Neural progenitor cell (in vitro differentiated cells): ENCODE measurements around the gene C1GALT1.

ENCODE experiments used
- EZH2 ChIP-seq: fragments of 200-600 bp; sonication (generic); IDR thresholded peaks from 2 replicates; pipeline ENCODE4 v1.6.1; 2017; ENCODE audit warnings: antibody characterized with exemption, mild to moderate bottlenecking, moderate library complexity
- EZH2phosphoT487 ChIP-seq: fragments of 200-600 bp; sonication (generic); IDR thresholded peaks from 2 replicates; pipeline ENCODE4 v1.6.1; 2017; ENCODE audit warnings: antibody characterized with exemption
- TF ChIP-seq, protein P1 (sequence below): fragments of 200-600 bp; sonication (generic); IDR thresholded peaks from 2 replicates; pipeline ENCODE4 v1.5.1; 2017; ENCODE audit warnings: antibody characterized with exemption, mild to moderate bottlenecking

DNA sequence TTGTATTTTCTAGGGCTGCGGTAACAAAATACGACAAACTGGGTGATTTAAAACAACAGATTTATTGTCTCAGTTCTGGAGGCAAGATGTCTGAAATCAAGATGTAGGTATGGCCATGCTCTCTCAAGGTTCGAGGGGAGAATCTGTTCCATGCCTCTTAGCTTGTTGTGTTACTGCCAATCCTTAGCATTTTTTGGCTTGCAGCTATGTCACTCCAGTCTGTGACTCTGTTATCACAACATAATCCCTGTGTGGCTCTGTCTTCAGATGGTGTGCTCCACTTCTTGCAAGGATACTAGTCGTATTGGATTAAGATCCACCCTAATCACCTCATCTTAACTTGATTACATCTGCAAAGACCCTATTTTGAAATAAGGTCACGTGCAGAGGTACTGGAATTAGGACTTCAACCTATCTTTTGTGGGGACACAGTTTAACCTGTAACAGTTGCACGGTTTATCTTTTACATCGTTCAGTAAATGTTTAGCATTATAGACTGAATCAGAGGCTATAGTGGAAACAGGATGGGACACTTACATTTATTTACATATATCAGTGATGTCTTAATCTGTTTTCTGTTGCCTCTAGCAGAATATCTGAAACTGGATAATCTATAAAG is 3.1 kb downstream of the C1GALT1 start:
- TF ChIP-seq, protein P1, sequence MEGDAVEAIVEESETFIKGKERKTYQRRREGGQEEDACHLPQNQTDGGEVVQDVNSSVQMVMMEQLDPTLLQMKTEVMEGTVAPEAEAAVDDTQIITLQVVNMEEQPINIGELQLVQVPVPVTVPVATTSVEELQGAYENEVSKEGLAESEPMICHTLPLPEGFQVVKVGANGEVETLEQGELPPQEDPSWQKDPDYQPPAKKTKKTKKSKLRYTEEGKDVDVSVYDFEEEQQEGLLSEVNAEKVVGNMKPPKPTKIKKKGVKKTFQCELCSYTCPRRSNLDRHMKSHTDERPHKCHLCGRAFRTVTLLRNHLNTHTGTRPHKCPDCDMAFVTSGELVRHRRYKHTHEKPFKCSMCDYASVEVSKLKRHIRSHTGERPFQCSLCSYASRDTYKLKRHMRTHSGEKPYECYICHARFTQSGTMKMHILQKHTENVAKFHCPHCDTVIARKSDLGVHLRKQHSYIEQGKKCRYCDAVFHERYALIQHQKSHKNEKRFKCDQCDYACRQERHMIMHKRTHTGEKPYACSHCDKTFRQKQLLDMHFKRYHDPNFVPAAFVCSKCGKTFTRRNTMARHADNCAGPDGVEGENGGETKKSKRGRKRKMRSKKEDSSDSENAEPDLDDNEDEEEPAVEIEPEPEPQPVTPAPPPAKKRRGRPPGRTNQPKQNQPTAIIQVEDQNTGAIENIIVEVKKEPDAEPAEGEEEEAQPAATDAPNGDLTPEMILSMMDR: no peak
- TF ChIP-seq EZH2 (no peak), EZH2phosphoT487 (no peak)
